H9 (cell line): ENCODE measurements around the gene MOG. TPM values are rescaled to one million over a fixed set of nuclear protein-coding genes. Genes with fewer than 3 reads are reported as not detected.
A peak's percentile ranks its signal among the peaks of the same experiment; 100 is the strongest.

ENCODE experiments used
- DNase-seq: peaks from one replicate; pipeline ENCODE4 v3.0.0-alpha.2; 2017
- H2AFZ ChIP-seq: one replicate; pipeline ENCODE4 v1.6.1; 2013; ENCODE audit warnings: mild to moderate bottlenecking, low read length, control low read depth, moderate library complexity
- H2AK5ac ChIP-seq: 2 replicates; pipeline ENCODE4 v1.6.1; 2013; ENCODE audit warnings: low read length, control low read depth, mixed read lengths; ENCODE audit not compliant: insufficient read length
- H2BK120ac ChIP-seq: one replicate; pipeline ENCODE4 v1.6.1; 2013; ENCODE audit warnings: low read depth, mild to moderate bottlenecking, low read length, control low read depth, inconsistent platforms; ENCODE audit not compliant: poor library complexity, severe bottlenecking
- H2BK12ac ChIP-seq: 2 replicates; pipeline ENCODE4 v1.6.1; 2013; ENCODE audit warnings: low read length, control low read depth, mixed read lengths, low read depth; ENCODE audit not compliant: insufficient read length
- H2BK15ac ChIP-seq: 2 replicates; pipeline ENCODE4 v1.6.1; 2013; ENCODE audit warnings: low read depth, low read length, control low read depth
- H2BK20ac ChIP-seq: one replicate; pipeline ENCODE4 v1.6.1; 2013; ENCODE audit warnings: low read depth, mild to moderate bottlenecking, low read length, control low read depth, inconsistent platforms; ENCODE audit not compliant: poor library complexity, severe bottlenecking
- H2BK5ac ChIP-seq: 2 replicates; pipeline ENCODE4 v1.6.1; 2013; ENCODE audit warnings: low read length, control low read depth, mixed read lengths; ENCODE audit not compliant: insufficient read length
- H3K14ac ChIP-seq: 2 replicates; pipeline ENCODE4 v1.6.1; 2013; ENCODE audit warnings: low read length, control low read depth; ENCODE audit not compliant: insufficient read depth
- H3K18ac ChIP-seq: 2 replicates; pipeline ENCODE4 v1.6.1; 2013; ENCODE audit warnings: low read depth, mild to moderate bottlenecking, mixed read lengths, low read length, control low read depth; ENCODE audit not compliant: insufficient read length
- H3K23ac ChIP-seq: 2 replicates; pipeline ENCODE4 v1.6.1; 2013; ENCODE audit warnings: low read length, control low read depth, mixed read lengths, low read depth; ENCODE audit not compliant: insufficient read length
- H3K23me2 ChIP-seq: 2 replicates; pipeline ENCODE4 v1.6.1; 2013; ENCODE audit warnings: low read depth, mild to moderate bottlenecking, mixed read lengths, low read length, control low read depth; ENCODE audit not compliant: insufficient read length, poor library complexity, severe bottlenecking
- H3K27ac ChIP-seq: 2 replicates; pipeline ENCODE4 v1.5.1; 2013; ENCODE audit warnings: low read length, control low read depth, mixed read lengths, low read depth; ENCODE audit not compliant: insufficient read length
- H3K27me3 ChIP-seq: 2 replicates; pipeline ENCODE4 v1.6.1; 2013; ENCODE audit warnings: low read length, control low read depth, inconsistent platforms; ENCODE audit not compliant: insufficient read depth
- H3K4ac ChIP-seq: 2 replicates; pipeline ENCODE4 v1.6.1; 2013; ENCODE audit warnings: low read depth, mild to moderate bottlenecking, control low read depth, inconsistent platforms, low read length, moderate library complexity
- H3K4me1 ChIP-seq: 2 replicates; pipeline ENCODE4 v1.6.1; 2013; ENCODE audit warnings: low read length, control low read depth, inconsistent platforms; ENCODE audit not compliant: insufficient read depth
- H3K4me2 ChIP-seq: 2 replicates; pipeline ENCODE4 v1.6.1; 2013; ENCODE audit warnings: low read length, control low read depth, mixed read lengths; ENCODE audit not compliant: insufficient read length, insufficient read depth
- H3K56ac ChIP-seq: 2 replicates; pipeline ENCODE4 v1.6.1; 2013; ENCODE audit warnings: low read depth, mild to moderate bottlenecking, mixed read lengths, low read length, control low read depth; ENCODE audit not compliant: insufficient read length
- H3K79me1 ChIP-seq: 2 replicates; pipeline ENCODE4 v1.6.1; 2013; ENCODE audit warnings: low read depth, mild to moderate bottlenecking, moderate library complexity, low read length, control low read depth, inconsistent platforms; ENCODE audit not compliant: insufficient read depth, poor library complexity, severe bottlenecking
- H3K79me2 ChIP-seq: 2 replicates; pipeline ENCODE4 v1.6.1; 2013; ENCODE audit warnings: low read length, control low read depth, inconsistent platforms; ENCODE audit not compliant: insufficient read depth
- H3K9ac ChIP-seq: 2 replicates; pipeline ENCODE4 v1.6.1; 2013; ENCODE audit warnings: low read length, control low read depth, mixed read lengths; ENCODE audit not compliant: insufficient read length; ENCODE audit errors: extremely low read depth
- H3K9me3 ChIP-seq: one replicate; pipeline ENCODE4 v1.6.1; 2013; ENCODE audit warnings: low read depth, low read length, inconsistent platforms; ENCODE audit not compliant: control insufficient read depth
- H3T11ph ChIP-seq: one replicate; pipeline ENCODE4 v1.6.1; 2013; ENCODE audit warnings: mild to moderate bottlenecking, low read length, control low read depth, inconsistent platforms
- H4K20me1 ChIP-seq: one replicate; pipeline ENCODE4 v1.6.1; 2013; ENCODE audit not compliant: control insufficient read depth, insufficient read length, insufficient read depth
- H4K5ac ChIP-seq: 2 replicates; pipeline ENCODE4 v1.6.1; 2013; ENCODE audit warnings: low read depth, mild to moderate bottlenecking, mixed read lengths, low read length, control low read depth; ENCODE audit not compliant: insufficient read length
- H4K8ac ChIP-seq: replicated peaks from 2 replicates; pipeline ENCODE4 v1.6.1; 2013; ENCODE audit warnings: low read length, control low read depth, mixed read lengths, low read depth; ENCODE audit not compliant: insufficient read length
- H4K91ac ChIP-seq: 2 replicates; pipeline ENCODE4 v1.6.1; 2013; ENCODE audit warnings: low read depth, mild to moderate bottlenecking, moderate library complexity, mixed read lengths, low read length, control low read depth; ENCODE audit not compliant: insufficient read length
- H3K27ac Mint-ChIP-seq, 3 experiments: 2 replicates in 2 of 3; 3 replicates in 1 of 3; pipeline ENCODE4 v1.8.0; 2020 to 2021; ENCODE audit warnings: mixed read lengths in 3 of 3, mild to moderate bottlenecking in 1 of 3, moderate library complexity in 1 of 3
- H3K27me3 Mint-ChIP-seq: 2 replicates; pipeline ENCODE4 v1.8.0; 2021; ENCODE audit warnings: low read depth, mild to moderate bottlenecking, moderate library complexity, mixed read lengths
- H3K36me3 Mint-ChIP-seq, 3 experiments: 2 replicates in 2 of 3; 3 replicates in 1 of 3; pipeline ENCODE4 v1.8.0; 2020 to 2021; ENCODE audit warnings: low read depth in 3 of 3, mixed read lengths in 3 of 3; ENCODE audit not compliant: insufficient read depth in 1 of 3
- H3K4me1 Mint-ChIP-seq, 2 experiments: 2 replicates each; pipeline ENCODE4 v1.8.0; 2020; ENCODE audit warnings: mixed read lengths in 2 of 2
- H3K4me3 Mint-ChIP-seq, 2 experiments: 2 replicates in 1 of 2; 3 replicates in 1 of 2; pipeline ENCODE4 v1.8.0; 2020 to 2021; ENCODE audit warnings: mild to moderate bottlenecking in 2 of 2, mixed read lengths in 2 of 2, moderate library complexity in 1 of 2
- H3K9me3 Mint-ChIP-seq, 2 experiments: 2 replicates in 1 of 2; 3 replicates in 1 of 2; pipeline ENCODE4 v1.8.0; 2020; ENCODE audit warnings: mild to moderate bottlenecking in 2 of 2, mixed read lengths in 2 of 2, moderate library complexity in 1 of 2
- CTCF ChIP-seq: fragments of 200-600 bp; sonication (generic); conservative IDR thresholded peaks from 3 replicates; pipeline ENCODE4 v1.8.0; 2021; ENCODE audit warnings: antibody characterized with exemption, mild to moderate bottlenecking
- WGBS: extraction: QIAGEN DNeasy Blood & Tissue Kit; methylation state at CpG from one replicate; pipeline ENCODE4 v1.1.7; 2013; ENCODE audit warnings: missing lambda C conversion rate, low lambda C conversion rate, mixed read lengths; ENCODE audit not compliant: insufficient read length; ENCODE audit errors: extremely low coverage; 5-methylcytosine and 5-hydroxymethylcytosine counted together
- total RNA-seq: library from RNA; stranded (reverse); gene quantifications from 2 replicates; pipeline ENCODE4 v1.2.1, GENCODE V29; 2021

Gene MOG
- total RNA-seq, 1 experiment from 2014 or later = 0.55 TPM

DNA sequence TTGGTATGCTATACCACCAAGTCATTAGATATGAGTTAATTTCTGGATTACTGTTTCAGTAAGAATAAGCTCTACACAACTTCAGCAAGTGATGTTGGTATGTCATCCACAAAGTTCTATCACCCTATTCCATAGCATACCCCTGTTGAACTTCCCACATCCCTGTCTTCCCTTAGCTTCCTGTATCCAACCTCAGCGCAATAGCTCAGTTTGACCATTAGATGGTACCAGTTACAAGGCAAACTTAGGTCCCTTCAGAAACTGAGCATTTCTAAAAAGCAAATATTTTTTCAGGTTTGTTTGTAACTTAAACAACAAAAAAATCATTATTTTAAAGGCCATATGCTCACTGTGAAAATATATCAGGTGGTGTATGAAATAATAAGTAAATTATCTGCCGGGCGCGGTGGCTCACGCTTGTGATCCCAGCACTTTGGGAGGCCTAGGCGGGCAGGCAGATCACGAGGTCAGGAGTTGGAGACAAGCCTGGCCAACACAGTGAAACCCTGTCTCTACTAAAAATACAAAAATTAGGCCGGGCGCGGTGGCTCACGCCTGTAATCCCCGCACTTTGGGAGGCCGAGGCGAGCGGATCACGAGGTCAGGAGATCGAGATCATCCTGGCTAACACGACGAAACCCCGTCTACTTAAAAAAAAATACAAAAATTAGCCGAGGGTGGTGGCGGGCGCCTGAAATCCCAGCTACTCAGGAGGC, 8.8 kb upstream of the MOG start:
- no peak overlapping the region for H3K9ac ChIP-seq
- no CpG with 5 or more reads among the region's 23 CpGs for WGBS
- H2AFZ ChIP-seq = no peak overlapping the region
- Mint-ChIP-seq H3K36me3 (no peaks in the 10 kb centered on the region), H3K4me1 (peaks cover 21 to 23% of the 10 kb centered on the region in 2 experiments), H3K27ac (peak overlapping the region in 1 of 3 experiments; percentile 27; a peak in 1 of 7 replicates), H3K4me3 (no peak overlapping the region), H3K27me3 (no peaks in the 10 kb centered on the region), H3K9me3 (no peaks in the 10 kb centered on the region)
- H3K23me2 ChIP-seq = no peaks in the 10 kb centered on the region
- no peak overlapping the region for H3K4me2 ChIP-seq
- peaks cover 2% of the 10 kb centered on the region; the same call in 1 of the 2 replicates for H3K4me1 ChIP-seq
- H3T11ph ChIP-seq = no peak overlapping the region
- H4K5ac ChIP-seq = no peak overlapping the region
- no peak overlapping the region for H3K18ac ChIP-seq
- peak; percentile 87 for TF ChIP-seq CTCF
- H3K9me3 ChIP-seq = no peaks in the 10 kb centered on the region
- H2BK120ac ChIP-seq = no peak overlapping the region
- H3K27me3 ChIP-seq = no peaks in the 10 kb centered on the region
- no peak overlapping the region for H4K91ac ChIP-seq
- no peak overlapping the region for H2BK12ac ChIP-seq
- H4K20me1 ChIP-seq = no peaks in the 10 kb centered on the region
- no peaks in the 10 kb centered on the region for H3K79me2 ChIP-seq
- H2AK5ac ChIP-seq = no peak overlapping the region
- H3K79me1 ChIP-seq = no peaks in the 10 kb centered on the region
- no peak overlapping the region for H2BK15ac ChIP-seq
- no peak overlapping the region for H3K56ac ChIP-seq
- H4K8ac ChIP-seq = no peak overlapping the region
- H3K23ac ChIP-seq = no peak overlapping the region
- DNase-seq = no peak
- H2BK20ac ChIP-seq = no peak overlapping the region
- H3K4ac ChIP-seq = no peak overlapping the region
- H3K14ac ChIP-seq = no peak overlapping the region
- H2BK5ac ChIP-seq = no peak overlapping the region
- H3K27ac ChIP-seq = no peak overlapping the region
